ENCODE results near the gene CPLX3.
A peak's percentile ranks its signal among the peaks of the same experiment; 100 is the strongest.

The CPLX3 gene

GRCh38 chr15:74857082-74857655 lies 30.7 kb downstream of the CPLX3 start:
- H3K9me3 ChIP-seq (ENCODE audit: control insufficient read depth in 1 of 2, low read length in 2 of 2): no peaks in the 10 kb centered on the region
- no peak overlapping the region for H3K4me3 ChIP-seq (ENCODE audit: low read depth in 1 of 2, low read length in 2 of 2)
- H3K36me3 ChIP-seq (ENCODE audit: control insufficient read depth in 1 of 2, insufficient read depth in 2 of 2, low read length in 2 of 2): peaks cover 23 to 25% of the 10 kb centered on the region in 2 donors
- H3K27me3 ChIP-seq (ENCODE audit: control insufficient read depth in 1 of 2, insufficient read depth in 2 of 2, low read length in 2 of 2): no peaks in the 10 kb centered on the region
- H3K4me1 ChIP-seq (ENCODE audit: control insufficient read depth in 1 of 2, insufficient read depth in 2 of 2, low read length in 2 of 2): peaks cover 32% of the 10 kb centered on the region in 2 donors
- no peak overlapping the region for H3K27ac ChIP-seq (ENCODE audit: low read depth, low read length)
- peak overlapping the region in 1 of 2 donors; percentile 20 for H3K9ac ChIP-seq (ENCODE audit: low read depth in 1 of 2, low read length in 2 of 2)

GRCh38 chr15:74857671-74858368 lies 31.4 kb downstream of the CPLX3 start:
- no peak overlapping the region for H3K27ac ChIP-seq (ENCODE audit: low read depth, low read length)
- no peak overlapping the region for H3K9ac ChIP-seq (ENCODE audit: low read depth in 1 of 2, low read length in 2 of 2)

GRCh38 chr15:74858369-74858740 lies 31.9 kb downstream of the CPLX3 start:
- Histone ChIP-seq H3K27me3 (ENCODE audit: control insufficient read depth in 1 of 2, insufficient read depth in 2 of 2, low read length in 2 of 2) (no peaks in the 10 kb centered on the region), H3K4me3 (ENCODE audit: low read depth in 1 of 2, low read length in 2 of 2) (no peak overlapping the region), H3K4me1 (ENCODE audit: control insufficient read depth in 1 of 2, insufficient read depth in 2 of 2, low read length in 2 of 2) (peaks cover 29 to 34% of the 10 kb centered on the region in 2 donors), H3K27ac (ENCODE audit: low read depth, low read length) (peak overlapping the region; percentile 10), H3K36me3 (ENCODE audit: control insufficient read depth in 1 of 2, insufficient read depth in 2 of 2, low read length in 2 of 2) (peaks cover 11 to 13% of the 10 kb centered on the region in 2 donors), H3K9ac (ENCODE audit: low read depth in 1 of 2, low read length in 2 of 2) (no peak overlapping the region), H3K9me3 (ENCODE audit: control insufficient read depth in 1 of 2, low read length in 2 of 2) (no peaks in the 10 kb centered on the region)

More at GRCh38 chr15:74857671-74858368, 31.4 kb downstream of the CPLX3 start:
- Histone ChIP-seq H3K9me3 (ENCODE audit: control insufficient read depth in 1 of 2, low read length in 2 of 2) (no peaks in the 10 kb centered on the region), H3K27me3 (ENCODE audit: control insufficient read depth in 1 of 2, insufficient read depth in 2 of 2, low read length in 2 of 2) (no peaks in the 10 kb centered on the region), H3K4me1 (ENCODE audit: control insufficient read depth in 1 of 2, insufficient read depth in 2 of 2, low read length in 2 of 2) (peaks cover 32% of the 10 kb centered on the region in 2 donors), H3K36me3 (ENCODE audit: control insufficient read depth in 1 of 2, insufficient read depth in 2 of 2, low read length in 2 of 2) (peaks cover 17 to 18% of the 10 kb centered on the region in 2 donors), H3K4me3 (ENCODE audit: low read depth in 1 of 2, low read length in 2 of 2) (no peak overlapping the region)

- no peaks in the 10 kb centered on the region for H3K9me3 ChIP-seq (ENCODE audit: control insufficient read depth in 1 of 2, low read length in 2 of 2)
- H3K27ac ChIP-seq (ENCODE audit: low read depth, low read length): no peak overlapping the region
- no peaks in the 10 kb centered on the region for H3K27me3 ChIP-seq (ENCODE audit: control insufficient read depth in 1 of 2, insufficient read depth in 2 of 2, low read length in 2 of 2)
- no peak overlapping the region for H3K4me3 ChIP-seq (ENCODE audit: low read depth in 1 of 2, low read length in 2 of 2)
- peaks cover 41 to 57% of the 10 kb centered on the region in 2 donors for H3K4me1 ChIP-seq (ENCODE audit: control insufficient read depth in 1 of 2, insufficient read depth in 2 of 2, low read length in 2 of 2)
- peaks cover under 1 to 3% of the 10 kb centered on the region in 2 donors for H3K36me3 ChIP-seq (ENCODE audit: control insufficient read depth in 1 of 2, insufficient read depth in 2 of 2, low read length in 2 of 2)
- no peak overlapping the region for H3K9ac ChIP-seq (ENCODE audit: low read depth in 1 of 2, low read length in 2 of 2)
These were observed 37.0 kb downstream of the CPLX3 start for GRCh38 chr15:74863239-74864056.

- peaks cover 0 to 3% of the 10 kb centered on the region in 2 donors for H3K36me3 ChIP-seq (ENCODE audit: control insufficient read depth in 1 of 2, insufficient read depth in 2 of 2, low read length in 2 of 2)
- no peaks in the 10 kb centered on the region for H3K9me3 ChIP-seq (ENCODE audit: control insufficient read depth in 1 of 2, low read length in 2 of 2)
- H3K4me1 ChIP-seq (ENCODE audit: control insufficient read depth in 1 of 2, insufficient read depth in 2 of 2, low read length in 2 of 2): peaks cover 42 to 59% of the 10 kb centered on the region in 2 donors
- H3K27me3 ChIP-seq (ENCODE audit: control insufficient read depth in 1 of 2, insufficient read depth in 2 of 2, low read length in 2 of 2): no peaks in the 10 kb centered on the region
- H3K4me3 ChIP-seq (ENCODE audit: low read depth in 1 of 2, low read length in 2 of 2): no peak overlapping the region
- no peak overlapping the region for H3K27ac ChIP-seq (ENCODE audit: low read depth, low read length)
- H3K9ac ChIP-seq (ENCODE audit: low read depth in 1 of 2, low read length in 2 of 2): no peak overlapping the region
These were observed 37.9 kb downstream of the CPLX3 start for GRCh38 chr15:74864296-74864695.

GRCh38 chr15:74865316-74865715 lies 38.9 kb downstream of the CPLX3 start:
- H3K4me3 ChIP-seq (ENCODE audit: low read depth in 1 of 2, low read length in 2 of 2): no peak overlapping the region
- peaks cover 0 to 3% of the 10 kb centered on the region in 2 donors for H3K36me3 ChIP-seq (ENCODE audit: control insufficient read depth in 1 of 2, insufficient read depth in 2 of 2, low read length in 2 of 2)
- H3K27ac ChIP-seq (ENCODE audit: low read depth, low read length): no peak overlapping the region
- peaks cover 49 to 63% of the 10 kb centered on the region in 2 donors for H3K4me1 ChIP-seq (ENCODE audit: control insufficient read depth in 1 of 2, insufficient read depth in 2 of 2, low read length in 2 of 2)
- no peaks in the 10 kb centered on the region for H3K27me3 ChIP-seq (ENCODE audit: control insufficient read depth in 1 of 2, insufficient read depth in 2 of 2, low read length in 2 of 2)
- H3K9me3 ChIP-seq (ENCODE audit: control insufficient read depth in 1 of 2, low read length in 2 of 2): no peaks in the 10 kb centered on the region
- no peak overlapping the region for H3K9ac ChIP-seq (ENCODE audit: low read depth in 1 of 2, low read length in 2 of 2)

- Histone ChIP-seq H3K36me3 (ENCODE audit: control insufficient read depth in 1 of 2, insufficient read depth in 2 of 2, low read length in 2 of 2) (peaks cover 0 to 3% of the 10 kb centered on the region in 2 donors), H3K4me3 (ENCODE audit: low read depth in 1 of 2, low read length in 2 of 2) (no peak overlapping the region), H3K27ac (ENCODE audit: low read depth, low read length) (peak overlapping the region; percentile 13), H3K4me1 (ENCODE audit: control insufficient read depth in 1 of 2, insufficient read depth in 2 of 2, low read length in 2 of 2) (peaks cover 57 to 71% of the 10 kb centered on the region in 2 donors), H3K27me3 (ENCODE audit: control insufficient read depth in 1 of 2, insufficient read depth in 2 of 2, low read length in 2 of 2) (no peaks in the 10 kb centered on the region), H3K9me3 (ENCODE audit: control insufficient read depth in 1 of 2, low read length in 2 of 2) (no peaks in the 10 kb centered on the region), H3K9ac (ENCODE audit: low read depth in 1 of 2, low read length in 2 of 2) (no peak overlapping the region)
These were observed 39.7 kb downstream of the CPLX3 start for GRCh38 chr15:74866090-74866489.

GRCh38 chr15:74867466-74868038 lies 41.1 kb downstream of the CPLX3 start:
- Histone ChIP-seq H3K9me3 (ENCODE audit: control insufficient read depth in 1 of 2, low read length in 2 of 2) (no peaks in the 10 kb centered on the region), H3K36me3 (ENCODE audit: control insufficient read depth in 1 of 2, insufficient read depth in 2 of 2, low read length in 2 of 2) (peaks cover 0 to 3% of the 10 kb centered on the region in 2 donors), H3K27me3 (ENCODE audit: control insufficient read depth in 1 of 2, insufficient read depth in 2 of 2, low read length in 2 of 2) (no peaks in the 10 kb centered on the region), H3K4me3 (ENCODE audit: low read depth in 1 of 2, low read length in 2 of 2) (peak overlapping the region; percentile 38 to 43), H3K27ac (ENCODE audit: low read depth, low read length) (peak overlapping the region; percentile 53), H3K4me1 (ENCODE audit: control insufficient read depth in 1 of 2, insufficient read depth in 2 of 2, low read length in 2 of 2) (peaks cover 62 to 84% of the 10 kb centered on the region in 2 donors), H3K9ac (ENCODE audit: low read depth in 1 of 2, low read length in 2 of 2) (no peak overlapping the region)

GRCh38 chr15:74868059-74868458 lies 41.6 kb downstream of the CPLX3 start:
- Histone ChIP-seq H3K9ac (ENCODE audit: low read depth in 1 of 2, low read length in 2 of 2) (peak overlapping the region in 1 of 2 donors; percentile 16), H3K36me3 (ENCODE audit: control insufficient read depth in 1 of 2, insufficient read depth in 2 of 2, low read length in 2 of 2) (peaks cover 0 to 3% of the 10 kb centered on the region in 2 donors), H3K27ac (ENCODE audit: low read depth, low read length) (peak overlapping the region; percentile 53), H3K4me1 (ENCODE audit: control insufficient read depth in 1 of 2, insufficient read depth in 2 of 2, low read length in 2 of 2) (peaks cover 62 to 86% of the 10 kb centered on the region in 2 donors), H3K9me3 (ENCODE audit: control insufficient read depth in 1 of 2, low read length in 2 of 2) (no peaks in the 10 kb centered on the region), H3K27me3 (ENCODE audit: control insufficient read depth in 1 of 2, insufficient read depth in 2 of 2, low read length in 2 of 2) (no peaks in the 10 kb centered on the region), H3K4me3 (ENCODE audit: low read depth in 1 of 2, low read length in 2 of 2) (peak overlapping the region in 1 of 2 donors; percentile 38)
